Uterus (tissue), 2 donors: Measurements from ENCODE around the gene FBP1.

Experiments
- POLR2A ChIP-seq, 2 donors: fragments of 450-650 bp; IDR thresholded peaks; one replicate each; pipeline ENCODE4 v1.6.1; 2016; ENCODE audit warnings: antibody characterized with exemption in 2 of 2, mild to moderate bottlenecking in 1 of 2, moderate library complexity in 1 of 2
- TF ChIP-seq, protein P1 (sequence below), 4 experiments: fragments of 200-600 bp in 2 of 4; fragments of 450-650 bp in 2 of 4; sonication (generic) in 2 of 4; IDR thresholded peaks; one replicate each; pipeline ENCODE4 v1.5.1; 2016 to 2019; ENCODE audit warnings: antibody characterized with exemption in 4 of 4, mild to moderate bottlenecking in 2 of 4, moderate library complexity in 1 of 4

- TF ChIP-seq, protein P1, sequence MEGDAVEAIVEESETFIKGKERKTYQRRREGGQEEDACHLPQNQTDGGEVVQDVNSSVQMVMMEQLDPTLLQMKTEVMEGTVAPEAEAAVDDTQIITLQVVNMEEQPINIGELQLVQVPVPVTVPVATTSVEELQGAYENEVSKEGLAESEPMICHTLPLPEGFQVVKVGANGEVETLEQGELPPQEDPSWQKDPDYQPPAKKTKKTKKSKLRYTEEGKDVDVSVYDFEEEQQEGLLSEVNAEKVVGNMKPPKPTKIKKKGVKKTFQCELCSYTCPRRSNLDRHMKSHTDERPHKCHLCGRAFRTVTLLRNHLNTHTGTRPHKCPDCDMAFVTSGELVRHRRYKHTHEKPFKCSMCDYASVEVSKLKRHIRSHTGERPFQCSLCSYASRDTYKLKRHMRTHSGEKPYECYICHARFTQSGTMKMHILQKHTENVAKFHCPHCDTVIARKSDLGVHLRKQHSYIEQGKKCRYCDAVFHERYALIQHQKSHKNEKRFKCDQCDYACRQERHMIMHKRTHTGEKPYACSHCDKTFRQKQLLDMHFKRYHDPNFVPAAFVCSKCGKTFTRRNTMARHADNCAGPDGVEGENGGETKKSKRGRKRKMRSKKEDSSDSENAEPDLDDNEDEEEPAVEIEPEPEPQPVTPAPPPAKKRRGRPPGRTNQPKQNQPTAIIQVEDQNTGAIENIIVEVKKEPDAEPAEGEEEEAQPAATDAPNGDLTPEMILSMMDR (IDR thresholded peaks at IDR 0.05) = no peak
- no peak for TF ChIP-seq POLR2A (IDR thresholded peaks at IDR 0.05)
Measured at GRCh38 chr9:94606646-94607422, 32.5 kb downstream of the FBP1 start.
